Right atrium auricular region (tissue), 2 donors: ENCODE measurements around the gene SUN1. TPM values are rescaled to one million over a fixed set of nuclear protein-coding genes. Genes with fewer than 3 reads are reported as not detected.

Source experiments
- DNase-seq: peaks from one replicate; pipeline ENCODE4 v3.0.0-alpha.2; 2019; ENCODE audit warnings: low spot score
- H3K27ac ChIP-seq, 2 donors: fragments of 200-600 bp; sonication (generic); 1 replicate in 1 of 2; 2 replicates in 1 of 2; pipeline ENCODE4 v1.5.1; 2016 to 2019
- H3K27me3 ChIP-seq, 2 donors: fragments of 200-600 bp; sonication (generic); one replicate each; pipeline versions ENCODE4 v1.5.1 to v1.6.0; 2017 to 2019
- H3K36me3 ChIP-seq: fragments of 200-600 bp; sonication (generic); one replicate; pipeline ENCODE4 v1.5.1; 2016
- H3K4me1 ChIP-seq, 2 donors: fragments of 200-600 bp; sonication (generic); one replicate each; pipeline versions ENCODE4 v1.5.1 to v1.6.0; 2017 to 2019
- H3K4me3 ChIP-seq, 2 donors: fragments of 200-600 bp; sonication (generic); 1 replicate in 1 of 2; 2 replicates in 1 of 2; pipeline ENCODE4 v1.5.1; 2017 to 2019; ENCODE audit warnings: mild to moderate bottlenecking in 1 of 2, moderate library complexity in 1 of 2
- H3K9me3 ChIP-seq, 2 donors: fragments of 200-600 bp; sonication (generic); one replicate each; pipeline ENCODE4 v1.5.1; 2019
- total RNA-seq, 2 donors: library from RNA; depleted of rRNA; stranded (reverse); fragments of >200 nt; gene quantifications; one replicate each; pipeline ENCODE4 v1.1.0, GENCODE V29; 2016
- TF ChIP-seq, protein P1 (sequence below), 2 donors: fragments of 200-600 bp; sonication (generic); IDR thresholded peaks; one replicate each; pipeline ENCODE4 v1.5.1; 2019; ENCODE audit warnings: antibody characterized with exemption in 2 of 2

Gene SUN1
- total RNA-seq, 2 donors from 2014 or later = 84.4 to 97.5 TPM

DNA sequence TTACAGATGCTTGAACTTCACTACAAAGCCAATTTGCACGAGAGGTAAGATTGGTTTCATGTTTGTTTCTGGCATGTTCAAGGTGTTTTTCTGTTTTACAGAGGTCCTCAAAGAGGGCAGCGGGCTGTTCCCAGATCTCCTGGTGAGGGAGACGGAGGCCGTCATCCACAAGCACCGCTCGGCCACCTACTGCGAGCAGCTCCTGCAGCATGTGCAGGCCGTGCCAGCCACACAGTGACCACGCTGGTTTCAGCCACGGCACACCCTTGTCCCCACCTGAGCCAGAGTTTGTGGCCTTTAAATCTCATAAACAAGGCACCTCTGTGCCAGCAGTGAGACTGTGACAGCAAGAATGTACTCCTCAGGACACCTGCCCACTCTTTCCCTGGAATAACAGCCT is 46.9 kb upstream of the SUN1 start:
- H3K4me3 ChIP-seq = no peak overlapping the region
- H3K27me3 ChIP-seq = no peaks in the 10 kb centered on the region
- DNase-seq = no peak
- H3K36me3 ChIP-seq = peaks cover 26% of the 10 kb centered on the region
- peaks cover 0 to 10% of the 10 kb centered on the region in 2 donors for H3K4me1 ChIP-seq
- no peaks in the 10 kb centered on the region for H3K9me3 ChIP-seq
- no peak overlapping the region for H3K27ac ChIP-seq
- TF ChIP-seq, protein P1, sequence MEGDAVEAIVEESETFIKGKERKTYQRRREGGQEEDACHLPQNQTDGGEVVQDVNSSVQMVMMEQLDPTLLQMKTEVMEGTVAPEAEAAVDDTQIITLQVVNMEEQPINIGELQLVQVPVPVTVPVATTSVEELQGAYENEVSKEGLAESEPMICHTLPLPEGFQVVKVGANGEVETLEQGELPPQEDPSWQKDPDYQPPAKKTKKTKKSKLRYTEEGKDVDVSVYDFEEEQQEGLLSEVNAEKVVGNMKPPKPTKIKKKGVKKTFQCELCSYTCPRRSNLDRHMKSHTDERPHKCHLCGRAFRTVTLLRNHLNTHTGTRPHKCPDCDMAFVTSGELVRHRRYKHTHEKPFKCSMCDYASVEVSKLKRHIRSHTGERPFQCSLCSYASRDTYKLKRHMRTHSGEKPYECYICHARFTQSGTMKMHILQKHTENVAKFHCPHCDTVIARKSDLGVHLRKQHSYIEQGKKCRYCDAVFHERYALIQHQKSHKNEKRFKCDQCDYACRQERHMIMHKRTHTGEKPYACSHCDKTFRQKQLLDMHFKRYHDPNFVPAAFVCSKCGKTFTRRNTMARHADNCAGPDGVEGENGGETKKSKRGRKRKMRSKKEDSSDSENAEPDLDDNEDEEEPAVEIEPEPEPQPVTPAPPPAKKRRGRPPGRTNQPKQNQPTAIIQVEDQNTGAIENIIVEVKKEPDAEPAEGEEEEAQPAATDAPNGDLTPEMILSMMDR (IDR thresholded peaks at IDR 0.05) = no peak

DNA sequence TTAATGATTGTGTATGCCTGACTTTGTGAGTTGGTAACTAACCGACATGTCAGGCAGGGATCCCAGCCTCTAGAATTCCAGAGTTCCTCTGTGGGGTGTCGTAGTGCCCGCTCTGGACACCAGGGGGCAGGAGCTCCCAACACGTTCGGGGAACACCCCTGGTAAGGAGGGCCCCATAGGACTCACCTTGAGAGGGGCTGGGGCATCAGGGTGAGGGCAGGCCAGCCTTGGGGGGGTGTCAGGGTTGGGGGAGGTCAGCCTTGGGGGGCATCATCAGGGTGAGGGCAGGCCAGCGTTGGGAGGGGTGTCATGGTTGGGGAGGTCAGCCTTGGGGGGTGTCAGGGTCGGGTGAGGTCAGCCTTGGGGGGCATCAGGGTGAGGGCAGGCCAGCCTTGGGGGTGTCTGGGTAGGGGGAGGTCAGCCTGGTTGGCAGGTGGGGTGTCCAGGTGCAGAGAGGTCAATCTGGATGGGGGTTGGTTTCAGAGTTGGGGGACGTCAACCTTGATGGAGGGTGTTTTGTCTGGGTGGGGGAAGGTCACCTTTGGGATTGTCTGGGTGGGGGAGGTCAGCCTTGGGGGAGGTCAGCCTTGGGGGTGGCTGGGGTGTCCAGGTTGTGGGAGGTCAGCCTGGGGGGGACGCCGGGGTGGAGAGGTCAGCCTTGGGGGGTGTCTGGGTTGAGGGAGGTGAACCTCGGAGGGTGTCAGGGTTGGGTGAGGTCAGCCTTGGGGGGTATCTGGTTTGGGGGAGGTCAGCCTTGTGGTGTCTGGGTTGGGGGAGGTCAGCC is 45.6 kb upstream of the SUN1 start:
- peak overlapping the region; percentile 2 to 53 for H3K27ac ChIP-seq
- no peaks in the 10 kb centered on the region for H3K27me3 ChIP-seq
- no peaks in the 10 kb centered on the region for H3K9me3 ChIP-seq
- TF ChIP-seq, protein P1 (IDR thresholded peaks at IDR 0.05) = peak; percentile 89 to 91
- peaks cover 0 to 10% of the 10 kb centered on the region in 2 donors for H3K4me1 ChIP-seq
- peak; percentile 78 for DNase-seq
- peaks cover 26% of the 10 kb centered on the region for H3K36me3 ChIP-seq
- H3K4me3 ChIP-seq = no peak overlapping the region

DNA sequence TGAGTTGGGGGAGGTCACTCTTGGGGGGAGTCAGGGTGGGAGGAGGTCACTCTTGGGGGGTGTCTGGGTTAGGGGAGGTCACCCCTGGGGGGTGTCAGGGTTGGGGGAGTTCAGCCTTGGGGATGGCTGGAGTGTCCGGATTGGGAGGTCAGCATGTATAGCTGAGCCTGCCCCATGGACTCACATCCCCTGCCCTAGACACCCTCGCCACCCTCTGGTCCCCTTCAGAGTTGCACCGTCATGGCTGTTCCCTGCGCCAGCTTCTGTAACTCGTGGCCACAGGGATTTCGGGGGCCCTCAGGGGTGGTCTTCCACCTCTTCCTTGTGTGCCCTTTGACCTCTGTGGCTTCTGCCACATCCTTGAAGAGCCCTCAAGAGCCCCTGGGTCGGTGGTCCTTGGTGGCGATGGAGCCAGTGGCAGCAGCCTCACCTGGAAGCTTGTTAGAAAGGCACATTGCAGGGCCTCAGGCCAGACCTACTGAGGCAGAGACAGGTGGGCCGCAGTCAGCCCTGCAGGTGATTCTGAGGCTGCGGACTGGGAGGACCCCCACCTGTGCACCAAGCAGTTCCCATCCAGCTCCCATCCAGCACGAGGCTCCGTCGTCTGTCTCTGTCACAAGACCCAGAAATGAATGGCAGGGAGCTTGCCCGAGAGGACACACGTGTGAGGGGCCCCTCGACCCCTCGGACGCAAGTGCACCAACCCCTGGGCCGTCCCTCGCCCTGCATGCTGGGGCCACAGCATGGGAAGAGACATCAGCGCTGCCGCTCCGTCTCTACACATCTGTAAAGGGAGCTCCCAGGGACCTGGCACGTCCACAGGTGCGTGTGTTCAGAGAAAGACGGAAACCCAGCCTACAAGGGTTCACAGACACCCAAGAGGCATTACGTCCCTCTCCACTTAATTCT is 44.7 kb upstream of the SUN1 start:
- Histone ChIP-seq H3K4me1 (peaks cover 0 to 10% of the 10 kb centered on the region in 2 donors), H3K4me3 (no peak overlapping the region), H3K9me3 (no peaks in the 10 kb centered on the region), H3K27me3 (no peaks in the 10 kb centered on the region), H3K27ac (no peak overlapping the region), H3K36me3 (peaks cover 26% of the 10 kb centered on the region)
- DNase-seq = no peak
- TF ChIP-seq, protein P1 (IDR thresholded peaks at IDR 0.05) = no peak

DNA sequence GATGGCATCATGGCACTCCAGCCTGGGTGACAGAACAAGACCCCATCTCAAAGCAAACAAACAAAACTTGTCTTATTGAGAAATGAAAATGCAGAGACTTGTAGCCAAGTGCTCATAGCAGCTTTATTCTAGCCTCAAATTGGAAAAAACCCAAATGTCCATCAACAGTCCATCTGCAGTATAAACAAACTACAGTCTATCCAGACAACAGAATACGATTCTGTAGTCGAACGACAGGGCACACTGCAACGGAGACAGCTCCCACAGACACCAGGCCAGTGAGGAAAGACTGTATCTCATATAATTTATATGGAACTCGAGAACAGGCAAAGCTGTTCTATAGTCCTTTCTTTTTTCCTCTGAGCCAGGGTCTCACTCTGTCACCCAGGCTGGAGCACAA is 40.8 kb upstream of the SUN1 start:
- no peak for DNase-seq

DNA sequence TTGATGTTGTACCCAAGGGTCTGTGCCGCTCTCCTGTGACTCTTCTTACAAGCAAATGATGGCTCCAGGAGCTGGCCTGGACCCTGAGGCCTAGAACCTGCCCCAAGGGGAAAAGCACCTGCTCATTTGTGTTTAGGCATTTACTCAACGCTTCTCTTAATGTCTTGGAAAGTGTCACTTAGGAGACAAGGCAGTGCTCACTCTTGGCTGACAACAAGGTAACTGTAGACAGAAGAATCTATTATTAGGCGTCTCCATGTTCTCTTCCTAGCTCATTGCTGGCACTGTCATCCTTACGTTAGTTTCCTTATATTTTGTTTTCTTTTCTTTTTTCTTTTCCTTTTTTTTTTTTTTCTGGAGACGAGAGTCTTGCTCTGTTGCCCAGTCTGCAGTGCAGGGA is 38.1 kb upstream of the SUN1 start:
- TF ChIP-seq, protein P1 (IDR thresholded peaks at IDR 0.05) = no peak
- DNase-seq = no peak
- no peaks in the 10 kb centered on the region for H3K36me3 ChIP-seq
- H3K9me3 ChIP-seq = no peaks in the 10 kb centered on the region
- no peaks in the 10 kb centered on the region for H3K27me3 ChIP-seq
- H3K4me1 ChIP-seq = peaks cover 0 to 4% of the 10 kb centered on the region in 2 donors
- H3K4me3 ChIP-seq = no peak overlapping the region
- H3K27ac ChIP-seq = no peak overlapping the region

More for the DNA sequence above, 40.8 kb upstream of the SUN1 start:
- TF ChIP-seq, protein P1 (IDR thresholded peaks at IDR 0.05) = no peak
- Histone ChIP-seq H3K27ac (no peak overlapping the region), H3K4me1 (peaks cover 0 to 8% of the 10 kb centered on the region in 2 donors), H3K9me3 (no peaks in the 10 kb centered on the region), H3K4me3 (no peak overlapping the region), H3K36me3 (no peaks in the 10 kb centered on the region), H3K27me3 (no peaks in the 10 kb centered on the region)
